ENCODE data around the gene PCSK6.

PCSK6 gene

DNA sequence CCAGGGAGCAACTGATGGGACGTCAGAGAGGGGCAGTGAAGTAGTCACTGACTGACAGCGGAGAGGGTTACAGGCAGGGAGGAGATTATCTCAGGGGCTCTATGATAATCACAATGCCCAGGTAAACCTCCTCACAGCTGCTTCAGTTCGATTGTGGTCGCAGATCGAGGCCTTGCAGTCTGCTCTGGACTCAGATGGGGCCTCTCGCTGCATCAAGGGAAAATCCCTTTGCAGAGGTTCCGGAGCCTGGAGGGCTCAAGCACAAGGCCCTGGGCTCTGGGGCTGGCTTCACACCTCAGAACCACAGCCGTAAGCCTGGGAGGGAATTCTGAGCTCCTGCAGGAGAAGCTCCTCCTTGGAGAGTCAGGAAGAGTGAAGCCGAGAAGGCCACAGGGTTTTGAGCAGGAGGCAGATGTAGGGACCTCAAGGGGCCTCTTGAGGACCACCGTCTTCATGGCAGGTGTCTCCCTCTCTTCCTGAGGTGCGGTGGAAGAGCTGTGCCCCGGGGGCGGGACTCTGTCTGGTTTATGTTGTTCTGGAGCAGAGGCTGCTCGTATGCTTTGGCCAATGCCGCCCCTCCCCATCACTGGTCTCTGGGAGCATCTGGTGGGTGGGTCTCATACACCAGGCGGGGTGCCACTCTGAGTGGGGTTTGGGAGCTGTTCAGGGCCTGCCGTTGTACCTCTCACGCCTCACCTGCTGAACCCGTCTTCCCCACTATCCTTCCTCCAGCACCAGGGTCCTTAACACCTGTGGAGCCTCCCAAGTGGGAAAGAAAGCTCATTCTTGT, 175.0 kb downstream of the PCSK6 start:
- Histone ChIP-seq H3K79me2 (ENCODE audit: insufficient read depth, low read length) (no peaks in the 10 kb centered on the region), H4K20me1 (ENCODE audit: insufficient read depth, low read length, poor library complexity, severe bottlenecking) (no peaks in the 10 kb centered on the region), H3K9ac (ENCODE audit: low read depth, low read length, poor library complexity, severe bottlenecking) (no peak overlapping the region), H3F3A (ENCODE audit: low read depth) (no peaks in the 10 kb centered on the region), H3K36me3 (ENCODE audit: insufficient read depth, low read length) (no peaks in the 10 kb centered on the region), H3K4me3 (ENCODE audit: low read length, poor library complexity, severe bottlenecking) (no peak overlapping the region), H3K4me2 (ENCODE audit: low read depth, low read length, poor library complexity, severe bottlenecking) (no peak overlapping the region), H3K9me3 (ENCODE audit: insufficient read depth, low read depth, low read length) (no peaks in the 10 kb centered on the region), H3K9me2 (replicated peaks; ENCODE audit: low read depth, low read length) (no peaks in the 10 kb centered on the region), H3K27me3 (ENCODE audit: insufficient read depth, low read length, poor library complexity, severe bottlenecking) (peaks cover 14% of the 10 kb centered on the region), H3K4me1 (ENCODE audit: insufficient read depth, low read length, poor library complexity, severe bottlenecking) (no peaks in the 10 kb centered on the region), H2AFZ (ENCODE audit: low read length) (no peak overlapping the region)
- no peak for TF ChIP-seq EZH2phosphoT487 (IDR thresholded peaks at IDR 0.05; ENCODE audit: borderline replicate concordance)
- TF ChIP-seq, protein P1, sequence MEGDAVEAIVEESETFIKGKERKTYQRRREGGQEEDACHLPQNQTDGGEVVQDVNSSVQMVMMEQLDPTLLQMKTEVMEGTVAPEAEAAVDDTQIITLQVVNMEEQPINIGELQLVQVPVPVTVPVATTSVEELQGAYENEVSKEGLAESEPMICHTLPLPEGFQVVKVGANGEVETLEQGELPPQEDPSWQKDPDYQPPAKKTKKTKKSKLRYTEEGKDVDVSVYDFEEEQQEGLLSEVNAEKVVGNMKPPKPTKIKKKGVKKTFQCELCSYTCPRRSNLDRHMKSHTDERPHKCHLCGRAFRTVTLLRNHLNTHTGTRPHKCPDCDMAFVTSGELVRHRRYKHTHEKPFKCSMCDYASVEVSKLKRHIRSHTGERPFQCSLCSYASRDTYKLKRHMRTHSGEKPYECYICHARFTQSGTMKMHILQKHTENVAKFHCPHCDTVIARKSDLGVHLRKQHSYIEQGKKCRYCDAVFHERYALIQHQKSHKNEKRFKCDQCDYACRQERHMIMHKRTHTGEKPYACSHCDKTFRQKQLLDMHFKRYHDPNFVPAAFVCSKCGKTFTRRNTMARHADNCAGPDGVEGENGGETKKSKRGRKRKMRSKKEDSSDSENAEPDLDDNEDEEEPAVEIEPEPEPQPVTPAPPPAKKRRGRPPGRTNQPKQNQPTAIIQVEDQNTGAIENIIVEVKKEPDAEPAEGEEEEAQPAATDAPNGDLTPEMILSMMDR (conservative IDR thresholded peaks at IDR 0.05; ENCODE audit: low read length) = no peak

DNA sequence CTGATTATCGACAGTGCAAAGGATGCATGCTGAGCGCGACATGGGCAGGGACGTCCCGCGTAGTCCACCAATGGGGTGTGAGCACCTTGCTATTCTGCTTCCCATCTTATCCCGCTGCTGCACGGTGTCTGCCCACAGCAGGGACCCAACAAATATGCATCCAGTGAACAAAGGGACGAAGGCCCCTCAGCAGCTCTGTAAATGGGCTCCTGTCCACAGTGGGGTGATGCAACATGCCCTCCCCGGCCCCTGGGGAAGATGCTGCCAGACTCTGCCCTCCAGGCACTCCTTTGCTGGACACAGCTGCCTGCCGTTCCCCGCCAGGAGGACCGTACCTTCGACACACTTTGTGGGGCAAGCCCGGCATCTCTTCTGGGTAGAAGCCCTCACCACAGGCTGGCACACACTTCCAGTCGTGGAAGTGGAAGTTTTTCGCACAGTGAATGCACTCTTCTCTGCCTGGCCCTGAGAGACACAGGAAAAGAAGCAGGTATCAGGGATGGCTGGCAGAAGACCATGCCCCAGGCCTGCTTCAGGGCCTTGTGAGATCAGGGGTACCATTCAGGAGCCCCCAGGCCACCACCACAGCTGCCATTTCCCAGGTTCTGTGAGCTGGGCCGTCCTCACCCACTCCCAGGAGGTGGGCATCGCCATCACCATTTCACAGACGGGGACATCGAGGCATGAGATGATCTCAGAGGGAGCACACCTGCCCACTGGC, 176.3 kb downstream of the PCSK6 start:
- Histone ChIP-seq H3K4me1 (ENCODE audit: insufficient read depth, low read length, poor library complexity, severe bottlenecking) (no peaks in the 10 kb centered on the region), H3K9ac (ENCODE audit: low read depth, low read length, poor library complexity, severe bottlenecking) (no peak overlapping the region), H3K9me3 (ENCODE audit: insufficient read depth, low read depth, low read length) (no peaks in the 10 kb centered on the region), H3K36me3 (ENCODE audit: insufficient read depth, low read length) (no peaks in the 10 kb centered on the region), H3K27me3 (ENCODE audit: insufficient read depth, low read length, poor library complexity, severe bottlenecking) (peaks cover 8% of the 10 kb centered on the region), H3K79me2 (ENCODE audit: insufficient read depth, low read length) (no peaks in the 10 kb centered on the region), H3K4me3 (ENCODE audit: low read length, poor library complexity, severe bottlenecking) (no peak overlapping the region), H3K4me2 (ENCODE audit: low read depth, low read length, poor library complexity, severe bottlenecking) (no peak overlapping the region), H3F3A (ENCODE audit: low read depth) (no peaks in the 10 kb centered on the region), H3K9me2 (replicated peaks; ENCODE audit: low read depth, low read length) (no peaks in the 10 kb centered on the region), H4K20me1 (ENCODE audit: insufficient read depth, low read length, poor library complexity, severe bottlenecking) (no peaks in the 10 kb centered on the region), H2AFZ (ENCODE audit: low read length) (no peak overlapping the region)
- TF ChIP-seq, protein P1 (conservative IDR thresholded peaks at IDR 0.05; ENCODE audit: low read length) = no peak
- TF ChIP-seq EZH2phosphoT487 (IDR thresholded peaks at IDR 0.05; ENCODE audit: borderline replicate concordance) = no peak

DNA sequence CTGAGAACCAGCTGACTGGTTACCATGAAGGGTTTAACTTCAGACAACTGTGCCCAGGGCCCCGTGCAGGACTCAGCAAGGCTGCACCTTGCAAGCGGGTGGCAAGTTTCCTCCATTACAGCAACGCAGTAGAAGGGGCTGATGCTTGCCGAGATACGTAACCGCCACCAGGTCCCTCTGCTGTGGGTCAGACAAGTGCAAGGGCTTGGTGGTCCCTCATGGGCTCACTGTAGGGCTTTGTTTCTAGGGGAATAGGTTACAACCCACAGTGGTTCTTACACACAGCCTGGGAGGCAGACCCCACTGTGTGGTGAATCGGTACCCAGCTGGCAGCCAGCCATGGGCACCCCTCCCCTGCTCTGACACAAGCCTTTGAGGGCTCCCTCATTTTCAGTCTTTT, 179.0 kb downstream of the PCSK6 start:
- H3K4me2 ChIP-seq (ENCODE audit: low read depth, low read length, poor library complexity, severe bottlenecking) = no peak overlapping the region
- H3F3A ChIP-seq (ENCODE audit: low read depth) = no peaks in the 10 kb centered on the region
- H3K9ac ChIP-seq (ENCODE audit: low read depth, low read length, poor library complexity, severe bottlenecking) = no peak overlapping the region
- H3K36me3 ChIP-seq (ENCODE audit: insufficient read depth, low read length) = no peaks in the 10 kb centered on the region
- no peaks in the 10 kb centered on the region for H3K4me1 ChIP-seq (ENCODE audit: insufficient read depth, low read length, poor library complexity, severe bottlenecking)
- H3K4me3 ChIP-seq (ENCODE audit: low read length, poor library complexity, severe bottlenecking) = no peak overlapping the region
- H2AFZ ChIP-seq (ENCODE audit: low read length) = no peak overlapping the region
- no peaks in the 10 kb centered on the region for H3K79me2 ChIP-seq (ENCODE audit: insufficient read depth, low read length)
- no peak for TF ChIP-seq EZH2phosphoT487 (IDR thresholded peaks at IDR 0.05; ENCODE audit: borderline replicate concordance)
- TF ChIP-seq, protein P1 (conservative IDR thresholded peaks at IDR 0.05; ENCODE audit: low read length) = no peak
- no peaks in the 10 kb centered on the region for H3K9me2 ChIP-seq (replicated peaks; ENCODE audit: low read depth, low read length)
- no peaks in the 10 kb centered on the region for H4K20me1 ChIP-seq (ENCODE audit: insufficient read depth, low read length, poor library complexity, severe bottlenecking)
- H3K27me3 ChIP-seq (ENCODE audit: insufficient read depth, low read length, poor library complexity, severe bottlenecking) = peaks cover 1% of the 10 kb centered on the region
- H3K9me3 ChIP-seq (ENCODE audit: insufficient read depth, low read depth, low read length) = no peaks in the 10 kb centered on the region
